SH-SY5Y (cell line): ENCODE measurements around the gene PLCB3.

ENCODE experiments used
- GATA2 ChIP-seq: IDR thresholded peaks from 2 replicates; pipeline ENCODE4 v1.6.1; 2011; ENCODE audit warnings: mild to moderate bottlenecking, low read depth, low read length
- GATA3 ChIP-seq: IDR thresholded peaks from 2 replicates; pipeline ENCODE4 v1.6.1; 2011; ENCODE audit warnings: low read depth, mild to moderate bottlenecking, low read length, moderate library complexity

DNA sequence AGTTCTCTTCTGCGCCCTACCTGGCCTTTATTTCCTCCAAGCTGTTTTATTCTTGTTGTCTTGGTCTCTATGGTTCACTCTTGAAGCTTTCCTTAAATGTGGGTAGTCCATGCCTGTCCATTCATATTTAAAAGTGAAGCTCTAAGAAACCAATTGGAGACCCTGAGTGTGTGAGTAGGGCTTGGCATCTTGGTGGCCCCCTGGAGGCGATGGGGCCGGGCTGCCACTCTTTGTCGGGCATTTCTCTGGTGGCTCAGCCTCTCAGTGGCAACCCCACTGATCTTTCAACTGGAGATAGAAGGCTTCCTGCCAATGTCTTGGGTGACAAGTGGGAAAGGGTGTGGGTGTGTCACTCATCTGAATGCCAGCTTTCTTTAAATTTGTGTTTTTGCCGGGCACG lies 34.5 kb upstream of the PLCB3 start:
- no peak for TF ChIP-seq GATA2
- TF ChIP-seq GATA3: no peak
